HuH-7 (cell line): ENCODE data around the gene LDLRAP1.
A peak's percentile ranks its signal among the peaks of the same experiment; 100 is the strongest.
"Not testable (repeated sequence)": the region's sequence is repeated elsewhere in the genome, so short reads cannot be mapped to it uniquely, and the experiment has no call there.

Source experiments
- DNase-seq: peaks from one replicate; pipeline ENCODE4 v3.0.0; 2011; ENCODE audit warnings: low spot score

LDLRAP1 gene, protein sequence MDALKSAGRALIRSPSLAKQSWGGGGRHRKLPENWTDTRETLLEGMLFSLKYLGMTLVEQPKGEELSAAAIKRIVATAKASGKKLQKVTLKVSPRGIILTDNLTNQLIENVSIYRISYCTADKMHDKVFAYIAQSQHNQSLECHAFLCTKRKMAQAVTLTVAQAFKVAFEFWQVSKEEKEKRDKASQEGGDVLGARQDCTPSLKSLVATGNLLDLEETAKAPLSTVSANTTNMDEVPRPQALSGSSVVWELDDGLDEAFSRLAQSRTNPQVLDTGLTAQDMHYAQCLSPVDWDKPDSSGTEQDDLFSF

DNA sequence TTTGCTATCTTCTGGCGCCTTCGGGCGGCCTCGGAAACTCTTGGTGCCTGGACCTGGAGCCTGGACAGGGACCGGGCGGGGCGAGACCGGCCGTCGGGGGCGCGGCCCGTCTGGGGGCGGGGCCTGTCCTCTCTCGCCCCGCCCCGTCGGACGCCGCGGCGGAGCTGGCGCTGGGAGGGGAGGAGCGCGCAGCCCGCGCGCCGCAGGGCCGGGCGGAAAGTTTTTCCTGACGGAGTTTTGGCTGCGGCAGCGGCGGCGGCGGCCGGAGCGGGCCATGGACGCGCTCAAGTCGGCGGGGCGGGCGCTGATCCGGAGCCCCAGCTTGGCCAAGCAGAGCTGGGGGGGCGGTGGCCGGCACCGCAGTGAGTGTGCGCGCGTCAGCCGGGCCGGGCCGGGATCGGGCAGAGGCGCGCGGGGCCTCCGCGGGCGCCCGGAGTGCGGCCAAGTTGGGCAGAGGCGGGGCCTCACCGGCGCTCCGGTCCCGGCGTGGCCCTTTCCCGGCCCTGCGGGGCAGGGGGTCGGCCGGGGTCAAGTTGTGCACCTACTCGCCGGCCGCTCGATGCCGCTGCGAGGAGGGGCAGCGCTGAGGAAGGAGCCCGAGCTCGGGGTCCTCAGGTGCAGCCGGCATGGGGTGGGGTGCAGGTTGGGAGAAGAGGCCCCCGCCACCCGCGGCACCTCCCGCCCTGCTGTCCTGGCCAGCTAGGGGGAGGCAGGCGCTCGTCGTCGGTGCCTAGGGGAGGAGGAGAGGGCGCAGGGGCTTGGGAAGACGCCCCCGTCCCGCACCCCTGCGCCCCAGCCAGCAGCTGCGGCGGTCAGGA lies at the start of gene LDLRAP1:
Gene LDLRAP1 (plus strand): TSS at position 182 of the 818 bp plus-strand sequence. CDS start 93 bp downstream, at position 275.
- peak; percentile 79 for DNase-seq

DNA sequence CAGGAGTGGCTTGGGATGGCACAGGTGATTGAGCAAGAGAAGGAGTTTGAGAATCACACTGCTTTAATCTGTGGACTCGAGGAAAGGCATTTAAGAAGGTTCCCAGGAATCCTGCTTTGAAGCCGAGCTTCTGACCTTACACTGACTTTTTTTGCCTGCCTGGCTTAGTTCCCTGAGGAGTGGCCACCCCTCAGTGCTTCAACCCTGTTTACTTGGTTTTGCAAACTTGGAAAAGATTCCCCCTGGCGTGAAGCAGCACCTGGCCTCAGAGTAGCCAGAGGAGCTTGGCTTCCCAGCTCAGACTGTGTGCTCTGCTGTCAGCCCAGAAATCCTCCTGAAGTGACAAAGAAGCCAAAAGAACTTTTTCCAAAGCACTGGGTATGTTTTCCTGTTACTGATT lies 48.5 kb upstream of the LDLRAP1 start:
- no peak for DNase-seq

DNA sequence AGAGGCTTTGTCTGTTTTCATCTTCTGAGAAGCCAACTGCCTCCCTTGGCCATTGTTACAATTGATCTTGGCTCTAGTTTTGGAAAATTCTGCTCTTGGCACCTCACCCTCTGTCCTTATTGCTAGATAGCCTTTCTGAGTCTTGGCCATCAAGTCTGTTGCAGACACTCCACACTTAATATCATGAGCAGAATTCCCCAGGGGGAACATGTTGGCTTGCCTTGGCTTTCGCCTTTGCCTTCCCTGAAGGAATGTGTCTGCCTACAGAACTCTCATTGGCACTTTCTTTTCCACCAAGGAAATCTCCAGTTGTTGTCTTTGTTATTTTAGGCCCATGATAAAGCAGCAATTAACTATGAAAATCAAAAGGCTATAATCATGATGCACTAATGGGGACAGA lies 42.7 kb upstream of the LDLRAP1 start:
- no peak for DNase-seq

DNA sequence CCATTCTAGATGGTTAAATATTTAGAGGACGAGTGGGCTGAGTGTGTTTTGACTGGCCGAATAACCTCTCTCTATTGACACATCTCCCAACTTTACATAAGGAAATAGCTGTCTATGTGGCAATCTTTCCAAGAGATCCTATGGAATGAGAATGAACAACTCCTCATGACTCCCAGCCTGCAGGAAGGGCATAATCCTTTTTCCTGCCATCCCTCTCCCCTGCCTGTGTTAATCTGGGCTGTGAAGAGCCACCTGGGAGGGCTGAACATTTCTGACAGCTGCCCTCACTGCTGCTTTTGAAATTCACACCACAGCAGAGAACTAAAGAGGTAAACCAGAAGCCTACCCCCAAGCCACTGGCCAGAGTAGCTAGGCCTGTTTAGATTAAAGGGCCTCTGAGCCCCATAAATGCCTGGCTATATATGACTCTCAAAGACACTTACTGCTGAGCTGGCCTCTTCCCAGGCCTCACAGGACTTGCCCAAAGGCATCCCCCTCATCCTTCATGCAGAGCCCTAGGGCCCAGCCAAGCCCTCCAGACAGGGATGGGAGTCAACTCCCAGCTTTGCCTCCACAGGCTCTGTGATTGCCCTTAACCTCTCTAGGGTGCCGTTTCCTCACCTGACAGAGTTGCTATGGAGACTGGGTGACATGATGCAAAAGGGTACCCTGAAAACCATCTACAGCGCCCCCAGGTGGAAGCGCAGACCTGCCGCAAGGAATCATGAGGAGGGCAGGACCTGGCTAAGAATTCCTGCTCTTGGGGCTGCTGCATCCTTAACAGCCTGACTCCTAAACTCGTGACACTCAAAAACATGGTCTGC lies 42.0 kb upstream of the LDLRAP1 start:
- DNase-seq: peak; percentile 57

DNA sequence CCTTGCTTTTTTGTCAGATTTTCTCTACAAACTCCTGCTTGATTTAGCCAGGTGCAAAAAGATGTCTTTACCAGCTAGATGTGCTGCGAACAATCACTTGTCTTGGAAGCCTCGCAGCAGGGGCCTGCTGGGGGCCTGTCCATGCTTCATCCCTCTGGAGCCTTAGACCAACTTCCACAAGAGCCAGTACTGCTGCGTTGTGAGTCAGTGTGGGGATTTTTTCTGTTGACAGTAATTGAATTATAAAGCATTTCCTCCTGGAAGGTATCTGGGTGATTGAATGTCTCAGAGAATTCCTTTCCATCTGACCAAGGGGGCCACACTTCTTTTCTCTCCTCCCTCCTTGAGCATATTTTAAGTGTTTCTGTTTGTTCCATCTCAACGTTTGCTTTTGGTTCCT lies 40.4 kb upstream of the LDLRAP1 start:
- no peak for DNase-seq

DNA sequence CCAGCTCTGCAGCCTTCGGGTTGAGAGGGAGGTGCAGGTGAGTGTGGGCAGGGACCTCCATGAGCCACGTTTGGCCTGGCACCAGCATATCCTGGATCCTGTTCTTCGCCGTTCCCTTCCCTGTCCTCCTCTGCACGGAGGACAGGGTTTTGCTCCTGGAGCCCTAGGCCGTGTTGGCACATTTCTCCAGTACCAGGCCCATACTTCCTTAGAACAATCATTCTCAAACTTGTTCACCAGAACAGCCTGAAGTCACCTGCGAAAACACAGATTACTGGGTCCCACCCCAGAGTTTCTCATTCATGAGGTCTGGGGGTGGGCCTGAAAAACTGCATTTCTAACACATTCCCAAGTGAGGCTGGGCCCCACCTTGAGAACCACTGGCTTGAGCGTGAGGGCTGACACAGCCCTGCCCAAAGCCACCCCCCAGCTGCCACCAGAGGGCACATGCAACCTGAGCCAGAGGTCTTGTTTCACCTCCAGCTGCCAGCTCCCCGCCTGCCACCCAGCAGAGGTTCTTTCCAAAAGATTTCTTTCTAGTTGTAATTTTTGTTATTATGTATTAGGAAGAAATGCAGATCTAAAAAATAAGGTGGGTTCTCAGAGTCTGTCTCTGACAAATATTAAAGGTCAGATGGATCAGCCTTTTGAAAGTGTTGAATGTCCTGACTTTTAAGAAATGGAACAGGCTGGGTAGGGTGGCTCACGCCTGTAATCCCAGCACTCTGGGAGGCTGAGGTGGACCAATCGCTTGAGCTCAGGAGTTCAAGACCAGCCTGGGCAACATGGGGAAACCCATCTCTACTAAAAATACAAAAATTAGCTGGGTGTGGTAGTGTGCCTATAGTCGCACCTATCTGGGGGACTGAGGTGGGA lies 39.6 kb upstream of the LDLRAP1 start:
- DNase-seq: peak; percentile 44

DNA sequence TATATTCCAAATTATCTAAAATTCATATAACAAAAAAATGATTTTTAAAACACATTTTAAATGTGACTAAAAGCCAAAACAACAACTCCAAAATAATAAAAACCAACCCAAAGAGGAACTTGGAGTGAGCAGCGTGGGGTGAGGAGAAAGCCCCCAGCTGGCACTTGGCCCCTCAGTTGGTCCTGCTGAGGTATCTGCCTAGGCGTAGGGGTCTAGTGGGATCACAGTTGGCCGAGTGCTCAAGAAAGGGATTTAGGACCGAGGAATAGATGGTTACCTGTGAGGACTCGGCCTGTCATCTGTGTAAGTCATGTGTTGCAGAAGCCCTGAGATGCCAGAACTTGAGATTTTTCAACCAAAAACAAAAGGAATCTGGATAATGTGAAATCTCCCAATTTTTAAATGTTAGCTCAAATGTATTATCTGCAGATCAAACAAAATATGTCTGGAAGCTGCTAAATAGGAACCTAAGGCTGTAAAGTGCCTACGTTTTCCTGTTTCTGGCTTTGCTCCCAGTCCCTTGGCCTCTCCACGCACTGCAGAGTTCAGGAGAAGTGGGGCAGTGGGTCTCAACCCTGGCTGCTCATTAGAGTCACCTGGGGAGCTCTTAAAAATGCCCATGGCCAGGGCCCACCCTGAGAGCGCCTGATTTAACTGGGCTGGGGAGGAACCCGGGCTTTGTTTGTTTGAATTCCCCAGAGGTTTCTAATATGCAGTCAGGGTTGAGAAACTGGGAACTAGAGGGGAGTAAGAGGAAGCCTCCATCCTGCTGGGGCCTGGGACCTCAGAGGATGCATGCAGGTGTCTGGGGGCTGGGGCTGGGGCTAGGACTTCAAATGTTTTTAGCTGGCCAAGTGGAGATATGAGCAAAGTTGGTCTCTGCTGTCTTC lies 38.5 kb upstream of the LDLRAP1 start:
- no peak for DNase-seq

DNA sequence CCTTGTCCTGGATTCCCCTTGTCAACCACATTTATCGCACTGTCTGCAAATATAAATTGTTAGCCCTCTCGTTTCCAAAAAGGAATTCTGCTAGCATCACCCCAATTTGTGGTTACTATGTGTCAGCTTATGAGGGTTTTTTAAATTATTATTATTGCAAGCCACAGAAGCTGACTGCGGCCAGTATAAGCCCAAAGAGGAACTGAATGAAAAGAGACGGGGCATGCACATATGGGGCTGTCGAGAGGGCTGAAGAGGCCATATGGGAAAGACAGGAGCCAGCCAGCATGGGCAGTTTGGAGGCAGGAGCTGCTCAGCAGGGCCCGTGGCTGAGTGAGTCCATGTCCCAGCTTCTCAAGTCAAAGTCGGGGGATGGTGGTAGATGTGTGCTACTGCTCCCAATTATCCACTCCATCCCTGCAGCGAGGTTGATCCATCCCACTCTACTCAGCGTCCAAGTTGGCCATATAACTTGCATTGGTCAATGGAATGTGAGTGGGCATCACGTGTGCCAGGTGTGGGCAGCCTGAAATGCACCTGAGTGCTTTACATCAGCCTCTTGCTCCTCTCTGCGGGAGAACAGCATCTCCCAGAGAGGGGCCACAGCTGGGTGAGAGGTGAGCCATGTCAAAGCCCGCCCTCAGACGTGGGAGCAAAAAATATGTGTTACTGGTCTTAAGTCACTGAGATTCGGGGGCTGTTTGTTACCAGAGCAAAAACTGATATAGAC lies 37.6 kb upstream of the LDLRAP1 start:
- DNase-seq: no peak

DNA sequence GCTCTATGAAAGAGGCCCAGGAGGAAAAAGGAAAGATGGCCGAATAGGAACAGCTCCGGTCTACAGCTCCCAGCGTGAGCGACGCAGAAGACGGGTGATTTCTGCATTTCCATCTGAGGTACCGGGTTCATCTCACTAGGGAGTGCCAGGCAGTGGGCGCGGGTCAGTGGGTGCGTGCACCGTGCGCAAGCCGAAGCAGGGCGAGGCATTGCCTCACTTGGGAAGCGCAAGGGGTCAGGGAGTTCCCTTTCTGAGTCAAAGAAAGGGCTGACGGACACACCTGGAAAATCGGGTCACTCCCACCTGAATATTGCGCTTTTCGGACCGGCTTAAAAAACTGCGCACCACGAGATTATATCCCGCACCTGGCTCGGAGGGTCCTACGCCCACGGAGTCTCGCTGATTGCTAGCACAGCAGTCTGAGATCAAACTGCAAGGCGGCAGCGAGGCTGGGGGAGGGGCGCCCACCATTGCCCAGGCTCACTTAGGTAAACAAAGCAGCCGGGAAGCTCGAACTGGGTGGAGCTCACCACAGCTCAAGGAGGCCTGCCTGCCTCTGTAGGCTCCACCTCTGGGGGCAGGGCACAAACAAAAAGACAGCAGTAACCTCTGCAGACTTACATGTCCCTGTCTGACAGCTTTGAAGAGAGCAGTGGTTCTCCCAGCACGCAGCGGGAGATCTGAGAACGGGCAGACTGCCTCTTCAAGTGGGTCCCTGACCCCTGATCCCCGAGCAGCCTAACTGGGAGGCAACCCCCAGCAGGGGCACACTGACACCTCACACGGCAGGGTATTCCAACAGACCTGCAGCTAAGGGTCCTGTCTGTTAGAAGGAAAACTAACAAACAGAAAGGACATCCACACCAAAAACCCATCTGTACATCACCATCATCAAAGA lies 36.6 kb upstream of the LDLRAP1 start:
- DNase-seq: not testable (repeated sequence)

DNA sequence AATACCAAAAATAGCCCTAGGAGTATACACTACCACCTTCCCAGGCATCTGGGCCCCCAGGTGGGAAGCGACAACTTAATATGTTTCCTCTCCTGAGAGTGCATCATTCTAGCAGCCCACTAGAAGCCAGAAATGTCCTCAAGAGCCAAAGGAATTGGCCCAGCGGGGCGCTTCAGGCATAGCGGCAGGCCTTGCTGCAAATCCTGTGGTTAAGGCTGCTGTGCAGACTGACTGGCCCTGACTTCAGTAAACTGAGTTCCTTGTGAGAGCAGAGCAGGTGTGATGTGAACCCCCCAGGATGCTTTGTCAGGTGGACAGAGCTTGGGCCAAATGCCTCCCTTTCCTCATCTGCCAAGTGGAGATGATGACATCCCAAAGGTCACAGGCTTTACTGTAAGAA lies 29.7 kb upstream of the LDLRAP1 start:
- no peak for DNase-seq

DNA sequence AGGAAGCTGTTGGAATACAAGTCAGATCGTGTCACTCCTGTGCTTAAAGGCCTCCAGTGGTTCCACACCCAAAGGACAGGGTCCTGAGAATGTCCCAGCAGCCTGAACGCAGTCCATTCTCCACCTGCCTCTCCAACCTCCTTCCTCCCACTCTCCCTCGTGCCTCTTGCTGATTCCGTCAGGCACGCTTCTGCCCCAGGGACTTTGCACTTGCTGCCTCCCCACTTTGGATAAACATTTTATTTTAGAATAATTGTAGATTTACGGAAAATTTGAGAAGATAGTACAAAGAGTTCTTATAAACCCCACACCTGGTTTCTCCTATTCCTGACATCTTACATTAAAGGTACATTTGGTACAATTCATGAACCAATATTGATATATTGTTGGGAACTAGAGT lies 28.4 kb upstream of the LDLRAP1 start:
- no peak for DNase-seq

DNA sequence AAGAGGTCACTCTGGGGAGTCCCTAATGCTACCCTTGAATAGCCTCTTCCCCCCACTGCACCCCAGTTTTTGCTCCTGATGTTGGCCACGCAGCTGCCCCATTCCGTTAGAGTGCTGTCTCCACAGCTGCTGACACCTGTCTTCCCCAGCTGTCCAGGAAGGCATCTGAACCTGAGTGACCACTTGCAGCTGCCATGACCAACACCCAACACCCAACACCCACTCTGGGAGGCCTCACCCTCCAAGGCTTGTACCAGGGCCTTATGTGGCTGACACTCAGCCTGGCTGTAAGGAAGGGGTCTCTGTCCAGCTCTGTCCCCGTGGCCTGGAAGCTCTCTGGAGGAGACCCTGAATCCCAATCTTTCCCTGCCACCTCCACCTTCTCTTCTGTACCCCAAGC lies 26.7 kb upstream of the LDLRAP1 start:
- no peak for DNase-seq

DNA sequence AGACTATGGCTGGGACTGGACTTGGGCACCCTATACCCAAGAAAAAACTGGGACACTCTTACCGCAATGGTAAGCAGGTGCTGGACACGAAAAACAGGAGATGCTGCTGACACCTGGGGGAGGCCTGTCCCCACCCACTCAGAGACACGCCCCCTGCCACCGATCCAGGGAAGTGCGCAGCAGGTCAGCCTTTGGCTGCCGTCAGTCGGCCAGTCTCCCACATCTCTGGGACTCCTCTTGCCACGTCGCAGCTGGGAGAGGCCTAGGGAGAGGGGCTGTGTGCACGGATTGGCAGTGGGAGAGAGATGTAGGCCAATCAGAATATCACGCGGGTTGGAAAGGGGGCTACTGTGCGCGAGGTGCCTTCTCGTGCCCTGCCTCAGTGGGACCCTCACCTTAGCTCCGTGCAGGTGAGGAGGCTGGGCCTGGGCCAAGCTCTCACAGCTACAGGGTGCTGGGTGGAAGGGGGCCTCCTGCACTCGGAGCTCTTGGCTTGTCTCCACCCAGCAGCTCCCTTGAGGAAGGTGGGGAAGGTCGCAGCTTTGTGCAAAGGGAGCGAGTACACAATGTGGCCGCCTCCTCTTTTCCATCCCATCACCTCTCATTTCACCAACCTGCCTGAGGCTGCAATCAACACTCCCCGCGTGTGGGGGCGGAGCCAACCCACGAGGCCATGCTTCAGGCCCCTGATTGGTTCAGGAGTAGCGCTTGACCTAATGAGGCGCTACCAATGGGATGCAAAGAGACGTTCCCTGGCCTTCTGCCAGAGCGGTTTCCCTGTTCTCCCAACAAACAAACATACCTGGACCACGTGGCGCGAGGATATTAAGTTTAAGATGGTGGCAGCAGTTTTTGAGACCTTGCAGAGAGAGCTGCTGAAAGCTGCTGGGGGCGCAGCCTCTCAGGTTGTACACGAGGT lies 25.7 kb upstream of the LDLRAP1 start:
- DNase-seq: no peak

DNA sequence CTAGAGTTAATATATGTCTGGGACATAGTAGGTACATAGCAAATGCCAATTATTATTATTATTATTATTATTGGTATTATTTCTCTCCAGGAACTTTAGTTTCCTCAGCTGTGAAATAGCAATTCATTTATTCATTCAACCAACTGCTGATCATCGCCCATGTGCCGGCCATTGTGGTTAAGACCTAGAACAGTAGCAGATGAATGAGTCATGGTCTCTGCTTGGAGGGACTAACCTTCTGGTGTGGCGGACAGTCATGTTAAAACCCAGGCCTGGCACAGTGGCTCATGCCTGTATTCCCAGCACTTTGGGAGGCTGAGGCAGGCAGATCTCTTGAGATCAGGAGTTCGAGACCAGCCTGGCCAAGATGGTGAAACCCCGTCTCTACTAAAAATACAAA lies 23.8 kb upstream of the LDLRAP1 start:
- DNase-seq: no peak

DNA sequence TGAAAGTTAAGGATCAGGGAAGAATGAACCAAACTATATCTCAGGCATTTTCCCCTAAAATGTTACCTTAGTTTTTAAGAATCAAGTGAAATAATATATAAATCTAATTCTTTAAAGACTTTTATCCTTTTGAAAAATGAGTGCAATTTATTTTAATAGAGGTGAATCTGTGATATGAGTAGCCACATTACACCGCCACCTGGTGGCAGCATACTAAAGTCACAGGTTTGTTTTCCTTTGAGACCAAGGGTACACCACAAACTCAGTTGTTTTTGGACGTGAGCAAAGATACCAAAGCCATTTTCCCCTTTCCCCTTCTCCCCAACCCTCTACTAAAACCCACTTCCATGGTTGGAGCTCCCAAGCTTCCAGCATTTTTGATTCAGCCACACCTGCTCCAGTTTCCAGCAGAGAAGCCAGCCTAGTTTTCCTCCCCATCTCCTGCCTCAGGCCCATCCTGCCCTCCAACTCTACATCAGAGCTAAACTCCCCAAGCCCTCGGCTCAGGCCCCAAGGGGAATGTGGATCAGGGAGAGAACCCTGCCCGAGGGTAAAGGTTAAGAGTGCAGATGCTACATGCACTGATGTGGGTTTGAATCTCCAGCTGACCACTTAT lies 22.9 kb upstream of the LDLRAP1 start:
- peak; percentile 49 for DNase-seq

DNA sequence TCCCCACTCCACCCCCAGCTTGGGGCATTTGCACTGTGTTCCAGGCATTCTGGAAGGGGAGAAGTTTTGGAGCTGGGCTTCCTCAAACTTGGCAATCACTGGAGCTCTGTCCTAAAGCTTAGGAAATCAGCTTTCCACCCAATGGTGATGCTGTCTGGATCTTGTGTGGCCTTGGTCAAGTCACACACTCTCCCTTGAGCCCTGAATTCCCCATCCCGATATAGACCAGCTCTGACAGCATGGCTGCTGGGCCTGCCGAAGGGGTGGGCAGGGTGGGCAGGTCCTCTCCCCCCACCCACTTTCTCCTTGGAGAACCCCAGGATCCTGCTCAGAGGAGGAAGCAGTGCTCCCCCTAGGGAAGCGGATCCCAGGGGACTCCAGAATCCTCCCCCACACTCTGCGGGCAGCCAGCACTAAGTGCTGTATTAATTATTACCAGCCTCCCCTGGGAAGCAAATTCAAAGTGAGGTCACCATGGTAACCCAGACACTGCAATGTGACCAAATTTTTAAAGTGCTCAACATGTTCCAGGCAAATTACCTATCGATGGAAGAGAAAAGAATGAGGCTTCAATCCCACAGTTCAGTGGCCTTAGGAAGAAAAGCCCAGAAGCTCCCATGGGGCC lies 21.3 kb upstream of the LDLRAP1 start:
- DNase-seq: no peak

DNA sequence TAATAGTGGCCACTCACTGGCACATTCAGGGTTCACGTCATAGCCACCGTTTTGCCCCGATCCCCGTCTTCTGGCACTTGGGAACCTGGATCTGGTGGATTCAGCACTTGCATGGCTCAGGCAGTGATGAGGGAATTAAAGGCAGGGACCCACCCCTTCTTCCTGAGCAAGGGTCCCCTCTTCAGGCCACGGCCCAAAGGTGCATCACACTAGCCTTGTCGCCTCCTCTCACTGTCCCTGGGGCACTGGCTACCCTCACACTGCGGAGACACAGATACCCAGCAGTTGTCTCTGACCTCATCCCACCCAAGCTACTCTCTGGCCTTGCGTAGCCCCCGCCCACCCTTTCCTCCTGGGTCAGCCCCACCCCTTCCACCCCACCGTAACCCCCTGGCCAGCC lies 19.9 kb upstream of the LDLRAP1 start:
- DNase-seq: peak; percentile 87
